ENCODE data around the gene UBE3C.

GRCh38 chr7:157150882-157151281, 12.2 kb downstream of the UBE3C start:
- no peak for TF ChIP-seq CTCF (IDR thresholded peaks at IDR 0.05)
- no peak for TF ChIP-seq POLR2A (IDR thresholded peaks at IDR 0.05)
